HG03520 (cell line): ENCODE measurements around the gene AOAH.
"Not testable (repeated sequence)": the region's sequence is repeated elsewhere in the genome, so short reads cannot be mapped to it uniquely, and the experiment has no call there.

Experiments
- ATAC-seq: cut with Tn5 transposase; IDR thresholded peaks from one replicate; pipeline ENCODE4 v1.9.1; 2021; ENCODE audit warnings: mild to moderate bottlenecking, moderate library complexity; ENCODE audit not compliant: unreplicated experiment

AOAH gene

GRCh38 chr7:36514289-36515243, 209.7 kb downstream of the AOAH start:
- no peak for ATAC-seq

DNA sequence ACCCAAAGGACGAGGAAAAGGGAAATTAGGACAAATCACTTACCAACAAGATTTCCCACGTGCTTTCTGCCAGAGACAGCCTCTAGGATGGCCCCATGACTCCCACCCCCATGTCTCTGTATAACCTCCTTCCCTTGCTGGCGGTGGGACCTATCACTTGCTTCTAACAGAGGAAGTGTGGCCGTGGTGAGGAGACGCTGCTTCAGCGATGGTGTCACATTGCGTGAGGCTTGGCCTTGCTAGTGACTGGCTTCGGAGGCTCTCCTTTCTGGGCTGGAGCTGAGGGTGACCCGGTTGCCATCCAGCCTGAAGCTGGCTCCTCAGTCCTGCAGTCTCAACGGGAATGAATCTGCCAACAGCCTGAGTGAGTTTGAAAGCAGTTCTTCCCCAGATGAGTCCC, 210.9 kb downstream of the AOAH start:
- ATAC-seq = no peak

- no peak for ATAC-seq
Measured at GRCh38 chr7:36512616-36513015, 211.7 kb downstream of the AOAH start.

GRCh38 chr7:36509962-36510361, 214.3 kb downstream of the AOAH start:
- no peak for ATAC-seq

GRCh38 chr7:36507475-36508440, 216.5 kb downstream of the AOAH start:
- ATAC-seq = no peak

DNA sequence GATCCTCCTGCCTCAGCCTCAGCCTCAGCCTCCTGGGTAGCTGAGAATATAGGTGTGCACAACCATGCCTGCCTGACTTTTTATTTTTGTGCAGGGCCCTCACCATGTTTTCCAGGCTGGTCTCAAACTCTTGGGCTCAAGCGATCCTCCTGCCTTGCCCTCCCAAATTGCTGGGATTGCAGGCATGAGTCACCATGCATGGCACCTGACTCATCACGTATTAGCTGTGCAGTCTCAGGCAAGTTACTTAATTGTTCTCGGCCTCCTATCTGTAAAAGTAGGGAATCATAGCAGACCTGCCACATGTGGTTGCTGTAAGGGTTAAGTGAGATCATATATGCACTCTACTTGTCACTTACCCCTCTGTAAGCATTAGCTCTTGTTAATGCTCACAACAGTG, 217.5 kb downstream of the AOAH start:
- no peak for ATAC-seq

GRCh38 chr7:36506130-36506798, 218.0 kb downstream of the AOAH start:
- no peak for ATAC-seq

DNA sequence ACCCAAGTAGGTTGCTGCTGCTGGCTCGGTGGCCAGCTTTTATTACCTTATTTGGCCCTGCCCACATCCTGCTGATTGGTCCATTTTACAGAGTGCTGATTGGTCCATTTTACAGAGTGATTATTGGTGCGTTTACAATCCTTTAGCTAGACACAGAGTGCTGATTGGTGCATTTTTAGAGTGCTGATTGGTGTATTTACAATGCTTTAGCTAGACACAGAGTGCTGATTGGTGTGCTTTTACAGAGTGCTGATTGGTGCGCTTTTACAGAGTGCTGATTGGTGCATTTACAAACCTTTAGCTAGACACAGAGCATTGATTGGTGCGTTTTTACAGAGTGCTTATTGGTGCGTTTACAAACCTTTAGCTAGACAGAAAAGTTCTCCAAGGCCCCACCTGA, 219.7 kb downstream of the AOAH start:
- ATAC-seq = not testable (repeated sequence)

DNA sequence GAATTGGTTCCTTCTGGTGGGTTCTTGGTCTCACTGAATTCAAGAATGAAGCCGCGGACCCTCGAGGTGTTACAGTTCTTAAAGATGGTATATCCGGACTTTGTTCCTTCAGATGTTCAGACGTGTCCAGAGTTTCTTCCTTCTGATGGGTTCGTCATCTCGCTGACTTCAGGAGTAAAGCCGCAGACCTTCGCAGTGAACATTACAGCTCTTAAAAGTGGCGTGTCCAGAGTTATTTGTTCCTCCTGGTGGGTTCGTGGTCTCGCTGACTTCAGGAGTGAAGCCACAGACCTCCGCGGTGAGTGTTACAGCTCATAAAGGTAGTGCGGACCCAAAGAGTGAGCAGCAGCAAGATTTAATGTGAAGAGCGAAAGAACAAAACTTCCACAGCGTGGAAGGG, 220.1 kb downstream of the AOAH start:
- not testable (repeated sequence) for ATAC-seq

DNA sequence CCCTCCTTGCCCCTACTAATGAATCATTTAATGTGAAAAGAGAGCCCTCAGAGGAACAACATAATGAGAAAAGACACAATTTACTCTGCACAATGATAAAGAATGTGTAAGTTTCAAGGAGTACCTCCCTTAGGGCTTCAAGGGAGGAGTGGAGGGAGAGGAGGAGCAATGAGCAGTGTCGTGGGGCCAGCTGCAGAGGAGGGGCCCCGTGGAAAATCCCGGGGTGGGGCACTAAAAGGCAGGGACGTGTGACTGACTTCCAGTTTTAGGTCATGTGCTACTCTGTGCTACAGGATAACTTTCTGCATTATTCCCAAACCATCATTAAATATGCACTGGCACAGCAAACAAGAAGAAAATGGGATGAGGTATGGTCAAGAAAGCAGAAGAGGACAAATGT, 226.5 kb downstream of the AOAH start:
- no peak for ATAC-seq

DNA sequence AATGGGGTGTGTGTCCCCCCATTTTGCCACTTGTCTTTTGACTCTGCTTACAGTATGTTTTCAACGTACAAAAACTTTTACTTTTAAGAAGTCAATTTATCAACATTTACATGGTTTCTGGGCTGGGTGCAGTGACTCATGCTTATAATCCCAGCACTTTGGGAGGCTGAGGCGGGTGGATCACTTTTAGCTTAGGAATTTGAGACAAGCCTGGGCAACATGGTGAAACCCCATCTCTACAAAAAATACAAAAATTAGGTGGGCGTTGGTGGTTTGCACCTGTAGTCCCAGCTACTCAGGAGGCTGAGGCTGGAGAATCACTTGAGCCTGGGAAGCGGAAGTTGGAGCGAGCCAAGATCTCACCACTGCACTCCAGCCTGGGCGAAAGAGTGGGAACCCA, 227.1 kb downstream of the AOAH start:
- not testable (repeated sequence) for ATAC-seq

- ATAC-seq = no peak
Measured at GRCh38 chr7:36496576-36496975, 227.7 kb downstream of the AOAH start.

DNA sequence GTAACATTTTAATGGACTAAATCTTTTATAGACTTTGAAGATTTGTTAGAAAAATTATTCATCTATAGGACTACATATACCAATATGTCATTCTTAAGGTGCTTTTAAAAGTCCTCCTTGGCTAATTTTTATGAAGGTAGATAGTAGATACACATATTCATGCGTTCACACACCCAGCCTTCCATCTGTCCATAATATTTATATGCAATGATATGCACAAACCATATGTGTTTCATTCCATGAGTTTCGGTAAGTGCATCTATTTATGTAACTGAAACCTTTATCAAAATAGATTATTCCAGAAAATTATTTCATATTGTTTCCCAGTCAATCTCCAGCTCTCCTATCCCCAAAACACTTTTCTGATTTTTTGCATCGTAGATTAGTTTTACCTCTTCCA, 233.0 kb downstream of the AOAH start:
- no peak for ATAC-seq

- no peak for ATAC-seq
Measured at GRCh38 chr7:36490419-36490830, 233.9 kb downstream of the AOAH start.

- ATAC-seq = not testable (repeated sequence)
Measured at GRCh38 chr7:36488672-36489071, 235.6 kb downstream of the AOAH start.

- no peak for ATAC-seq
Measured at GRCh38 chr7:36487756-36488336, 236.4 kb downstream of the AOAH start.

GRCh38 chr7:36486336-36486735, 238.0 kb downstream of the AOAH start:
- ATAC-seq = no peak

- no peak for ATAC-seq
Measured at GRCh38 chr7:36484265-36484664, 240.0 kb downstream of the AOAH start.

DNA sequence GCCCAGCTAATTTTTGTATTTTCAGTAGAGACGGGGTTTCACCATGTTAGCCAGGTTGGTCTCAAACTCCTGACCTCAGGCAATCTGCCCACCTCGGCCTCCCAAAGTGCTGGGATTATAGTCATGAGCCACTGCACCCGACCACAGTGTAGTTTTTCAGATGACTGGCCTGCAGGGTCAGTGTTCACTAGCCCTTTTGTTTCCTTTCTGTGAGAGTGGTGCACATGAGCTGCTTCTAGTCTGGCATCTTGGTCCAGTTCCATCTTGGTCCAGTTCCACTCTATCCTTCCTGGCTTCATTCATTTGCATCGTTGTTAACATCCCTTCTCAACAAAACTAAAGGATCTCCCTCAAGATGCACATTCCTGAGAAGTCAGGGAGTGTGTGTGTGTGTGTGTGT, 240.4 kb downstream of the AOAH start:
- not testable (repeated sequence) for ATAC-seq

- ATAC-seq = no peak
Measured at GRCh38 chr7:36478745-36479144, 245.5 kb downstream of the AOAH start.

GRCh38 chr7:36475381-36475780, 248.9 kb downstream of the AOAH start:
- no peak for ATAC-seq
